Measurements from ENCODE around the gene INO80C.
A peak's percentile ranks its signal among the peaks of the same experiment; 100 is the strongest.

Gene INO80C, protein sequence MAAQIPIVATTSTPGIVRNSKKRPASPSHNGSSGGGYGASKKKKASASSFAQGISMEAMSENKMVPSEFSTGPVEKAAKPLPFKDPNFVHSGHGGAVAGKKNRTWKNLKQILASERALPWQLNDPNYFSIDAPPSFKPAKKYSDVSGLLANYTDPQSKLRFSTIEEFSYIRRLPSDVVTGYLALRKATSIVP

DNA sequence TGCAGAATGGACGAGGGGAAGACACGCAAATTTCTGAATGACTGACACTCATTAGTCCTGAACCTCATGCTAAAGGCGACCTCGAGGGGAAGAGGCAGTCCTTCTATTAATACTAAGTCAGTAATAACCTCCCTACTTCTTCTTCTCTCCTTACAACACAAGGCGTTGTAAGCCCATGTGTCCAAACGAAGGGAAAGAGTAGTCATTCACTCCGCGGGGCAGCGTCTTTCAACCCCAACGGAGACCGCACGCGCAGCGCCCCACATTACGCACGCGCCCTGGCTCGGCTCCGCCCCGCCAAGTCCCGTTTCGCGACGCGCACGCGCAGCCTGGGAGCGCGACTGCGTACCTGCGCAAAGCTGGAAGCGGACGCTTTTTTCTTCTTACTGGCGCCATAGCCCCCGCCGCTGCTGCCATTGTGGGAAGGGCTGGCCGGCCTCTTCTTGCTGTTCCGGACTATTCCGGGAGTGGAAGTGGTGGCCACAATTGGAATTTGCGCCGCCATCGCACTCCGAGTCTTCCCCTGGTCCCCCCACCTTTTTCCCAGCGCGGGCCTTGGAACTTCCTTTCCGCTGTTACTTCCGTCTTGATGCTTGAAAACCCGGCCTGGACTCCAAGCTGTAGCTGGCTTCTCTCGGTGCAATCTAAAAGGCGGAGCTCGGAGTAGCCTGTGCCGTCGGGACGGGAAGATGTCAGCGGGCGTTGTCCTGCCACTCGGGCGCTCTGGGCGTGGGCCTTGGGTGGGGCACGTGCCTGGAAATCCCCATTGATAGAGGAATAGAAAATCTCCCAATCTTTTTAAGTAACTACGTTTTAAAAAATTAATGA is at the start of gene INO80C:
Gene INO80C (minus strand): TSS at position 591 of the 828 bp plus-strand sequence. CDS start 86 bp downstream, at position 505.
- DNase-seq (ENCODE audit: low read depth) = peak; percentile 87
- TF ChIP-seq, protein P1, sequence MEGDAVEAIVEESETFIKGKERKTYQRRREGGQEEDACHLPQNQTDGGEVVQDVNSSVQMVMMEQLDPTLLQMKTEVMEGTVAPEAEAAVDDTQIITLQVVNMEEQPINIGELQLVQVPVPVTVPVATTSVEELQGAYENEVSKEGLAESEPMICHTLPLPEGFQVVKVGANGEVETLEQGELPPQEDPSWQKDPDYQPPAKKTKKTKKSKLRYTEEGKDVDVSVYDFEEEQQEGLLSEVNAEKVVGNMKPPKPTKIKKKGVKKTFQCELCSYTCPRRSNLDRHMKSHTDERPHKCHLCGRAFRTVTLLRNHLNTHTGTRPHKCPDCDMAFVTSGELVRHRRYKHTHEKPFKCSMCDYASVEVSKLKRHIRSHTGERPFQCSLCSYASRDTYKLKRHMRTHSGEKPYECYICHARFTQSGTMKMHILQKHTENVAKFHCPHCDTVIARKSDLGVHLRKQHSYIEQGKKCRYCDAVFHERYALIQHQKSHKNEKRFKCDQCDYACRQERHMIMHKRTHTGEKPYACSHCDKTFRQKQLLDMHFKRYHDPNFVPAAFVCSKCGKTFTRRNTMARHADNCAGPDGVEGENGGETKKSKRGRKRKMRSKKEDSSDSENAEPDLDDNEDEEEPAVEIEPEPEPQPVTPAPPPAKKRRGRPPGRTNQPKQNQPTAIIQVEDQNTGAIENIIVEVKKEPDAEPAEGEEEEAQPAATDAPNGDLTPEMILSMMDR (IDR thresholded peaks at IDR 0.05; ENCODE audit: control insufficient read depth, extremely low read depth, insufficient read depth) = no peak
- H3K4me3 ChIP-seq (ENCODE audit: low read depth, low read length) = peak within 1 kb of the TSS; percentile 72

DNA sequence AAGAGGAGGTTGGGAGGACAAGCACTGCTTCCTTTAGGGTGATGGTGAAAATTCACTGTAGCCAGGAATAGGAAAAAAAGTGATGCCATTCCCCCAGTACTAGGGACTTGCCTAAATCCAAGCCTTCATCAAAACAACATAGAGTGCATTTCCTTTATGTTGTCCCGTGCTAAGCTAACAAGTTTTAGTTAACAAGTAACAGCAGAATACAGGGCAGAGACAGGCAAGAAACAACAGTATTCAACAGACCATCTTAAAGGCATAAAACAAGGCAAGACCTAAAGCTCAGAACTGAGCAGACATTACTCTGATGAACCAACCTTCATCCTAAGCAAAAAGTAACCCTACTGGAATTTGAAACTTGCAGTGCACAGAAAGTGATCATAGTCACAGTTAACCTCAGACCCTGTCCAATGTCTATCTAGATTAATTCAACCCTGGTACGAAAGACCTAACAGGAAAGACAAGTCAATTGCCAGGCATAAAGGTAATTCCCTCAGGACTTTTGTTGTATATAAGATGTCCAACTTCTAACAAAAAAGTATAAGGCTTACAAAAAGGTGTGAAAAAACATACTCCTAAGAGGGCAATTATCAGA is 49.3 kb upstream of the INO80C start:
- DNase-seq (ENCODE audit: low read depth) = no peak
- TF ChIP-seq, protein P1 (IDR thresholded peaks at IDR 0.05; ENCODE audit: control insufficient read depth, extremely low read depth, insufficient read depth) = no peak
- H3K4me3 ChIP-seq (ENCODE audit: low read depth, low read length) = no peak overlapping the region

DNA sequence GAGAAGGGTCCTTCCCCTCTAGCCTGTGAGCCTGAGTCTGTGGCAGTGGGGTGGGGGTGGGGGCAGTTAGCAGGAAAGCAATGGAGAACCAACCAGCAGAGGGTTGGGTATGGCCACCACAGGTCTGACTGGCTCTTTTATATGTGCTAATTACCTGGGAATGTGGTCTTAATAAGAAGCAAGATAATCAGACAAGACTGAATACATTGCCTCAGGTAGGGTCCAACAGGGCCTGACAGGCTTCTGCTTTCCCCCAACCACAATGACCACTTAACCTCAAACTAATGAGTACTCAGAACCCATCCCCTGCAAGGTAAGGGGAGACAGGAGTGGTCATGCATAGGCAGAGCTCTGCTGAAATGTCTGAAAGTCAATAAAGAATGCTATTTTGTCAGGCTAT is 44.6 kb upstream of the INO80C start:
- no peak for DNase-seq (ENCODE audit: low read depth)
- no peak overlapping the region for H3K4me3 ChIP-seq (ENCODE audit: low read depth, low read length)
- TF ChIP-seq, protein P1 (IDR thresholded peaks at IDR 0.05; ENCODE audit: control insufficient read depth, extremely low read depth, insufficient read depth) = no peak

DNA sequence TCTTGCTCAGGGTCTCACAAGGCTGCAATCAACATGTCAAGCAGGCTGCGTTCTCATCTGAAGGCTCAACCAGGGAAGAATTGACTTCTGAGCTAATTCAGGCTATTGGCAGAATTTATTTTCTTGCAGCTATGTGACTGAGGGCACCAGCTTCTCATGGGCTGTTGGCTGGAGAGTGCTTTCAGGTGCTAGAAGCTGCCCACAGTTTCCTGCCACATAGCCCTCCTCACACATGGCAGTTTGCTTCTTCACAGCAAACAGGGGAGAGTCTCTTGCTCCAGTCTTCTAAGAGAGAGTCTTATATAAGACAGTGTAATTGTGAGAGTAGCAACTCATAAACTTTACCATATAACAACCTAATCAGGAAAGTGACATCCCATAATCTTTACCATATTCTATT is 37.5 kb upstream of the INO80C start:
- no peak overlapping the region for H3K4me3 ChIP-seq (ENCODE audit: low read depth, low read length)
- DNase-seq (ENCODE audit: low read depth) = no peak
- TF ChIP-seq, protein P1 (IDR thresholded peaks at IDR 0.05; ENCODE audit: control insufficient read depth, extremely low read depth, insufficient read depth) = no peak

DNA sequence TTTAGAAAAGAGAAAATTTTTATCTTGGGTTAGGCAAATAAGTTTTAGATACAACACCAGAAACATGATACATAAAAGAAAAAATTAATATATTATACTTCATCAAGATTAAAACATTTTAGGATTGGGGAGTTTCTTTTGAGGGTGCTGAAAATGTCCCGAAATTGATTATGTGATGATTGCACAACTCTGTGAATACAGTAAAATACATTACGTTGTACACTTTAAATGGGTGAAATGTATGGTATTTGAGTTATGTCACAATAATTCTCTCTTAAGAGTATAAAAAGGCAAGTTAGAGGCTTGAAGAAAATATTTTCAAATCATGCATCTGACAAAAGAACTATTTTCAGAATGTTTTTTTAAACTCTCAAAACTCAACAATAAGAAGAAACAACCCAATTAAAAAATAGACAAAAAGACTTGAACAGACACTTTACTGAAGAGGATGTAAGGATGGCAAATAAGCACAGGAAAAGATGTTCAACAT is 36.2 kb upstream of the INO80C start:
- no peak overlapping the region for H3K4me3 ChIP-seq (ENCODE audit: low read depth, low read length)
- TF ChIP-seq, protein P1 (IDR thresholded peaks at IDR 0.05; ENCODE audit: control insufficient read depth, extremely low read depth, insufficient read depth) = no peak
- DNase-seq (ENCODE audit: low read depth) = no peak

DNA sequence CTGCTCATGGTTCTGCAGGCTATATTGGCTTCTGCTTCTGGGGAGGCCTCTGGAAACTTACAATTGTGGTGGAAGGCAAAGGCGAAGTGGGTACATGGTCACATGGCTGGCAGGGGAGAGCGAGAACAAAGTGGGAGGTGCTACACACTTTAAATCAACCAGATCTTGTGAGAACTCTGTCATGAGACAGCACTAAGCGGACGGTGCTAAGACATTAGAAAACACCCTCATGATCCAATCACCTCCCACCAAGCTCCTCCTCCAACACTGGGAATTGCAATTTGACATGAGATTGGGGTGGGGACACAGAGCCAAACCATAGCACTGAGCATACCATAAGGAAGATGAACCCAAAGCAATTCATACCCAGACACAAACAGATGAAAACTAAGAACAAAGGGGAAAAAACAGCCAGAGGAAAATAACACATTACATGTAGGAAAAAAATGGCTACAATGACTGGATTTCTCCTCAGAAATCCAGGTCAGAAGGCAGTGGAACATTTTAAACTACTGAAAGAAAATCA is 31.1 kb upstream of the INO80C start:
- TF ChIP-seq, protein P1 (IDR thresholded peaks at IDR 0.05; ENCODE audit: control insufficient read depth, extremely low read depth, insufficient read depth) = no peak
- DNase-seq (ENCODE audit: low read depth) = no peak
- no peak overlapping the region for H3K4me3 ChIP-seq (ENCODE audit: low read depth, low read length)
